Left ventricle myocardium inferior (tissue), 1 donor: ENCODE results near the gene HM13. TPM values are rescaled to one million over a fixed set of nuclear protein-coding genes. Genes with fewer than 3 reads are reported as not detected.
"Not testable (repeated sequence)": the region's sequence is repeated elsewhere in the genome, so short reads cannot be mapped to it uniquely, and the experiment has no call there.

Experiments
- DNase-seq: peaks from one replicate; pipeline ENCODE4 v3.0.0-alpha.2; 2020
- H3K27ac ChIP-seq: fragments of 200-600 bp; replicated peaks from 2 replicates; pipeline ENCODE4 v1.8.0; 2021
- H3K27me3 ChIP-seq: fragments of 200-600 bp; 2 replicates; pipeline ENCODE4 v1.8.0; 2021; ENCODE audit warnings: low read depth
- H3K36me3 ChIP-seq: fragments of 200-600 bp; 2 replicates; pipeline ENCODE4 v1.8.0; 2021
- H3K4me1 ChIP-seq: fragments of 200-600 bp; 2 replicates; pipeline ENCODE4 v1.8.0; 2021
- H3K4me3 ChIP-seq: fragments of 200-600 bp; 2 replicates; pipeline ENCODE4 v1.8.0; 2021; ENCODE audit warnings: mild to moderate bottlenecking, moderate library complexity
- H3K9me3 ChIP-seq: fragments of 200-600 bp; replicated peaks from 2 replicates; pipeline ENCODE4 v1.8.0; 2021
- intact Hi-C: fragments of 100-400 bp; cut with micrococcal nuclease; formaldehyde crosslinking; loops from one replicate; pipeline ENCODE4 v1.11.0; 2022
- total RNA-seq: library from RNA; stranded (reverse); fragmentation: NEBNext Ultra II Directional; extraction: Animal tissue kit (Norgen Biotek cat#: 25700); gene quantifications from one replicate; pipeline ENCODE4 v1.2.1, GENCODE V29; 2021
- TF ChIP-seq, protein P1 (sequence below): fragments of 200-600 bp; IDR thresholded peaks from 2 replicates; pipeline ENCODE4 v1.8.0; 2021; ENCODE audit warnings: antibody characterized with exemption, mild to moderate bottlenecking, borderline replicate concordance
- donor health status: DM: no; HTN: yes; CAD: no; lungs with severe emphysema.

The HM13 gene
- total RNA-seq, 1 donor from 2014 or later = 39.0 TPM

GRCh38 chr20:31570735-31571617 is 56.7 kb downstream of the HM13 start:
- DNase-seq = no peak
- Histone ChIP-seq H3K9me3 (no peaks in the 10 kb centered on the region), H3K4me3 (no peak overlapping the region), H3K27ac (peak overlapping the region; percentile 96), H3K36me3 (peaks cover 26% of the 10 kb centered on the region), H3K4me1 (peaks cover 58% of the 10 kb centered on the region), H3K27me3 (no peaks in the 10 kb centered on the region)
- intact Hi-C loops = no loop called here
- TF ChIP-seq, protein P1, sequence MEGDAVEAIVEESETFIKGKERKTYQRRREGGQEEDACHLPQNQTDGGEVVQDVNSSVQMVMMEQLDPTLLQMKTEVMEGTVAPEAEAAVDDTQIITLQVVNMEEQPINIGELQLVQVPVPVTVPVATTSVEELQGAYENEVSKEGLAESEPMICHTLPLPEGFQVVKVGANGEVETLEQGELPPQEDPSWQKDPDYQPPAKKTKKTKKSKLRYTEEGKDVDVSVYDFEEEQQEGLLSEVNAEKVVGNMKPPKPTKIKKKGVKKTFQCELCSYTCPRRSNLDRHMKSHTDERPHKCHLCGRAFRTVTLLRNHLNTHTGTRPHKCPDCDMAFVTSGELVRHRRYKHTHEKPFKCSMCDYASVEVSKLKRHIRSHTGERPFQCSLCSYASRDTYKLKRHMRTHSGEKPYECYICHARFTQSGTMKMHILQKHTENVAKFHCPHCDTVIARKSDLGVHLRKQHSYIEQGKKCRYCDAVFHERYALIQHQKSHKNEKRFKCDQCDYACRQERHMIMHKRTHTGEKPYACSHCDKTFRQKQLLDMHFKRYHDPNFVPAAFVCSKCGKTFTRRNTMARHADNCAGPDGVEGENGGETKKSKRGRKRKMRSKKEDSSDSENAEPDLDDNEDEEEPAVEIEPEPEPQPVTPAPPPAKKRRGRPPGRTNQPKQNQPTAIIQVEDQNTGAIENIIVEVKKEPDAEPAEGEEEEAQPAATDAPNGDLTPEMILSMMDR = no peak

DNA sequence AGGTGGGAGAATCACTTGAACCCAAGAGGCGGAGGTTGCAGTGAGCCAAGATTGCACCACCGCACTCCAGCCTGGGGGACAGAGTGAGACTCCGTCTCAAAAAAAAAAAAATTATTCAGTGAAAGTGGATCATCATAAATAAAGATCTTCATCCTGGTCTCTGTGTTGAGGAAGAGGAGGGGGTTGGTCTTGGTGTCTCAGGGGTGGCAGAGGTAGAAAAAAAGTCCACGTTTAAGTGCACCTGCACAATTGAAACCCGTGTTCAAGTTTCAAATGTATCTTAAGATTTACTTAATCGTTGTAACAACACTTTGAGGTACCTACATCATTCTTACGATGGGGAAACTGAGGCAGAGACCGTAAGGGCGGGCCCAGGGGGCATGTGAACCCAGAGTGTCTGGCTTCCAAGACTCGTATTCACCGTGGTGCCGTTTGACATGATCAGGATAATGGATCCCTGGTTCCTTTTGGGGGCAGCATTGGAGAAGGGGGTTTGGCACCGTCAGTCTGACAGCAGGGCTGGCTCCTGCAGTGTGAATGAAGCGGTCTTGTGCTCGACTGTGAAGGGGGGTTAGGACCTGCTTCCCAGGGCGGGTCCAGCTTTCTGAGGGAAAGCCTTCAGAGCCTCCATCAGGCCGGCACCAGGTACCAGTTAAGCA is 57.9 kb downstream of the HM13 start:
- peaks cover 14% of the 10 kb centered on the region for H3K36me3 ChIP-seq
- peaks cover 58% of the 10 kb centered on the region for H3K4me1 ChIP-seq
- peak overlapping the region; percentile 66 for H3K4me3 ChIP-seq
- H3K27ac ChIP-seq = peak overlapping the region; percentile 96
- peak; percentile 27 for DNase-seq
- intact Hi-C loops = loop anchor here (2.0 kb wide), 1 partner anchor 33 kb away; the partner anchor contains the start of gene ID1
- H3K27me3 ChIP-seq = no peaks in the 10 kb centered on the region
- H3K9me3 ChIP-seq = no peaks in the 10 kb centered on the region
- TF ChIP-seq, protein P1 = no peak

DNA sequence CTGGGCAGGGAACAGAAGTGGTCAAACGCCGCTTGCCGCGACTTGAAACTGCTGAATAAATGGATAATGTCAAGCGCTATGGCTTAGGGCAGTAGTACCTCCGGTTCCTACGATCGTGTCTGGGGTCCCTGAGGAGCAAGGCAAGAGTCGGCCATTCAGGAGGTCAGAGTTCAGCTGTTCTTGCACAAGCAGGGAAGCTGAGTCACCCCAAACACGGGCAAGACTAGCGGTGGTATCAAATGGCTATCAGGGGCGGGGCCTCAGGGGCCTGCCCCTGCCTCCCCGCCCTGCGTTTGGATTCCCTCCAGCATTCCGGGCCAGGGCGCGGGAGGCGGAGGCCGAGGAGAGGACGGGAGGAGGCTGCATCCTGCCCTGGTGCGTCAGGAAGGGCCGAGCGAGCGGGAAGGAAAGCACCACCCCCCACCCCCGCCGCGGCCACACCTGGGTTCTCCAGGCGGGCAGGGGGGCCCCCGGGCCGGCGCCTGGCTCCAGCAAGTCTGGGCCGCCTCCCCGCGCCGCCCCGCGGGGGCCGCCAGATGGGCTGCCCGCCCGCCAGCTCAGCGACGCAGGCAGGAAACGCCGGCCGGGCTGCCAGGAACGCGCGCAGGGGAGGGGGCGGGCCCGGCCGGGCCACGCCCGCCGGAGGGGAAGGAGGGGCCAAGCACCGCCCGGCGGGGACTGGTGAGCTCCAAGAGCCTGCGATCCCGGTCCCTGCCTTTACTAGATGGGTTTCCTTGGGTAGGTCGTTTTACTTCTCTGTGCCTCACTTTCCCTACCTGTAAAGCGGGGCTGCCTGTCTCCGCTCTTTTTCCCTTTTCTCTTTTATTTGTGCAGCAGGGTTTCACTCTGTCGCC is 58.7 kb downstream of the HM13 start:
- Histone ChIP-seq H3K9me3 (peaks cover under 1% of the 10 kb centered on the region), H3K27ac (peak overlapping the region; percentile 96), H3K4me1 (peaks cover 58% of the 10 kb centered on the region), H3K4me3 (peak overlapping the region; percentile 66), H3K36me3 (peaks cover 8% of the 10 kb centered on the region), H3K27me3 (no peaks in the 10 kb centered on the region)
- TF ChIP-seq, protein P1 = no peak
- DNase-seq = peak; percentile 92
- intact Hi-C loops = loop anchor here (2.0 kb wide), 1 partner anchor 32 kb away; the partner anchor contains the start of gene ID1

GRCh38 chr20:31573555-31574321 is 59.5 kb downstream of the HM13 start:
- intact Hi-C loops = loop anchor here (2.0 kb wide), 1 partner anchor 31 kb away; the partner anchor contains the start of gene ID1
- H3K4me3 ChIP-seq = peak overlapping the region; percentile 66
- no peak for DNase-seq
- peaks cover 3% of the 10 kb centered on the region for H3K9me3 ChIP-seq
- H3K27me3 ChIP-seq = no peaks in the 10 kb centered on the region
- H3K4me1 ChIP-seq = peaks cover 52% of the 10 kb centered on the region
- TF ChIP-seq, protein P1 = no peak
- peaks cover under 1% of the 10 kb centered on the region for H3K36me3 ChIP-seq
- peak overlapping the region; percentile 96 for H3K27ac ChIP-seq

DNA sequence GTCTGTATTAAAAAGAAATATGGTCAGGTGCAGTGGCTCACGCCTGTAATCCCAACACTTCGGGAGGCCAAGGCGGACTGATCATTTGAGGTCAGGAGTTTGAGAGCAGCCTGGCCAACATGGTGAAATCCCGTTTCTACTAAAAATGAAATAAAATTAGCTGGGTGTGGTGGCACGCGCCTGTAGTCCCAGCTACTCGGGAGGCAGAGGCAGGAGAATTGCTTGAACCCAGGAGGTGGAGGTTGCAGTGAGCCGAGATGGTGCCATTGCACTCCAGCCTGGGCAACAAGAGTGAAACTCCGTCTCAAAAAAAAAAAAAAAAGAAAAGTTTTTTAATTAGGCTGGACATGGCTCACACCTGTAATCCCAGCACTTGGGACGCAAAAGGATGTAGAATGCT is 60.7 kb downstream of the HM13 start:
- H3K27me3 ChIP-seq, H3K9me3 ChIP-seq, DNase-seq, intact Hi-C loops, H3K27ac ChIP-seq, H3K4me3 ChIP-seq, H3K36me3 ChIP-seq: not testable (repeated sequence)
- peaks cover 39% of the 10 kb centered on the region for H3K4me1 ChIP-seq
